ENCODE results near the gene FAM72B.
"Not testable (repeated sequence)": the region's sequence is repeated elsewhere in the genome, so short reads cannot be mapped to it uniquely, and the experiment has no call there.

The FAM72B gene

GRCh38 chr1:121148489-121149190, 35.5 kb downstream of the FAM72B start:
- not testable (repeated sequence) for DNase-seq

GRCh38 chr1:121140393-121140792, 43.7 kb downstream of the FAM72B start:
- not testable (repeated sequence) for DNase-seq

DNA sequence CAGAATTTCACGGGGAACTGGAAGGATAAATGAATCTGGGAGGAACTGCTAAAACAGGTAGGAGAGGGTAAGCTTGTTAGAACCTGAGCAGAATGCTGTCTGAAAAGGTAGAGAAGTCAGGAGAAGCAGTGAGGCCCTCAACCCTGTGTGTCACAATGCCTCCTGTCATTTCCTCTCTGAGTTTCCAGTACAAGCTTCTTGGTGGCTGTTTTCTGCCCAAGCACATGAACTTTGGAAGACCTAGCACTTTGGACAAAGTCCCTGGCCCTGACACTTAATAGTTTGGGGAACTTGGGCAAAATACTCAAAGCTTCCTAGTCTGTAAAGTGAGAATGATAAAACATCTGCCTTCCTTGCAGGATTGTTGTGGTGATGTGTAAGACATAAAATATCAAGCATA, 52.6 kb downstream of the FAM72B start:
- DNase-seq = not testable (repeated sequence)

DNA sequence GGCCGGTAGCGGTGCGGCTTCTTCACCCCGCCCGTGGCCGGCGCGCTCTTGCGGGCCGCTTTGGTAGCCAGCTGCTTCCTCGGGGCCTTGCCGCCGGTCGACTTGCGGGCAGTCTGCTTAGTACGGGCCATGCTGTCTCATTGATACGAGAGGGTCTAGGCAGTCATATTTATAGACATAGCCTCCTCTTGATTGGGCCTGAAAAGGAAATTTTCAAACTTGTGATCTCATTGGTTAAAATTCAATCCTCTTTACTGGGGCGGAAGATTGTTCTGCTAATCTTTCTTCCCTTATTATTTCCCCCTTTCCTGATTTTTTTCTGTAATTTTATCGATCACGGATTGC, 65.7 kb downstream of the FAM72B start:
- not testable (repeated sequence) for DNase-seq

All from activated effector memory CD4-positive, alpha-beta T cell treated with anti-CD3 and anti-CD28 coated beads, Interleukin-2, amount 50 U/mL, for 16 hours (primary cell).